ENCODE measurements around the gene ERBB2. TPM values are rescaled to one million over a fixed set of nuclear protein-coding genes. Genes with fewer than 3 reads are reported as not detected.

Gene ERBB2
- total and polyA plus RNA-seq, 8 donors, result 13.1 to 402 (median 56.5) TPM

DNA sequence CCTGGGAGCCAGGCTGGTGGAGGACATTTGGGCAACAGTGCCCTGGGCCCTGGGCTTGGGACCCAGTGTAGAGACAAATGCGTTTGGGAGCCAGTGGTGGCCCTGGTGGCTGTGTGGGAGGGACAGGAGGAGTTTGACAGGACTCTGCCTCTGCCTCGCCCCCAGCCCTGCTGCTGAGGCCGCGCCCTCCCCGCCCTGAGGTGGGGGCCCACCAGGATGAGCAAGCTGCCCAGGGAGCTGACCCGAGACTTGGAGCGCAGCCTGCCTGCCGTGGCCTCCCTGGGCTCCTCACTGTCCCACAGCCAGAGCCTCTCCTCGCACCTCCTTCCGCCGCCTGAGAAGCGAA, 46.6 kb upstream of the ERBB2 start:
- Histone ChIP-seq H3K4me1 (peaks cover 18 to 46% (median 26%) of the 10 kb centered on the region in 4 donors), H3K27me3 (no peaks in the 10 kb centered on the region), H3K9me3 (no peaks in the 10 kb centered on the region), H3K27ac (peak overlapping the region in 4 of 5 donors; percentile 5 to 52 (median 36)), H3K36me3 (peaks cover 3 to 48% (median 40%) of the 10 kb centered on the region in 4 donors), H3K4me3 (no peak overlapping the region)
- DNase-seq, result no peak
- 65 to 80% (median 75%) methylated on average over 8 to 12 of the region's 12 CpGs for WGBS, 5 donors
- TF ChIP-seq, protein P1, sequence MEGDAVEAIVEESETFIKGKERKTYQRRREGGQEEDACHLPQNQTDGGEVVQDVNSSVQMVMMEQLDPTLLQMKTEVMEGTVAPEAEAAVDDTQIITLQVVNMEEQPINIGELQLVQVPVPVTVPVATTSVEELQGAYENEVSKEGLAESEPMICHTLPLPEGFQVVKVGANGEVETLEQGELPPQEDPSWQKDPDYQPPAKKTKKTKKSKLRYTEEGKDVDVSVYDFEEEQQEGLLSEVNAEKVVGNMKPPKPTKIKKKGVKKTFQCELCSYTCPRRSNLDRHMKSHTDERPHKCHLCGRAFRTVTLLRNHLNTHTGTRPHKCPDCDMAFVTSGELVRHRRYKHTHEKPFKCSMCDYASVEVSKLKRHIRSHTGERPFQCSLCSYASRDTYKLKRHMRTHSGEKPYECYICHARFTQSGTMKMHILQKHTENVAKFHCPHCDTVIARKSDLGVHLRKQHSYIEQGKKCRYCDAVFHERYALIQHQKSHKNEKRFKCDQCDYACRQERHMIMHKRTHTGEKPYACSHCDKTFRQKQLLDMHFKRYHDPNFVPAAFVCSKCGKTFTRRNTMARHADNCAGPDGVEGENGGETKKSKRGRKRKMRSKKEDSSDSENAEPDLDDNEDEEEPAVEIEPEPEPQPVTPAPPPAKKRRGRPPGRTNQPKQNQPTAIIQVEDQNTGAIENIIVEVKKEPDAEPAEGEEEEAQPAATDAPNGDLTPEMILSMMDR (IDR thresholded peaks at IDR 0.05), result no peak
- TF ChIP-seq POLR2AphosphoS5 (IDR thresholded peaks at IDR 0.05), result no peak
- no peak for TF ChIP-seq POLR2A (IDR thresholded peaks at IDR 0.05)
- TF ChIP-seq EP300 (IDR thresholded peaks at IDR 0.05), result no peak
- intact Hi-C loops (cut with DNase I; ENCODE audit: low total_unique reads), result no loop called here

DNA sequence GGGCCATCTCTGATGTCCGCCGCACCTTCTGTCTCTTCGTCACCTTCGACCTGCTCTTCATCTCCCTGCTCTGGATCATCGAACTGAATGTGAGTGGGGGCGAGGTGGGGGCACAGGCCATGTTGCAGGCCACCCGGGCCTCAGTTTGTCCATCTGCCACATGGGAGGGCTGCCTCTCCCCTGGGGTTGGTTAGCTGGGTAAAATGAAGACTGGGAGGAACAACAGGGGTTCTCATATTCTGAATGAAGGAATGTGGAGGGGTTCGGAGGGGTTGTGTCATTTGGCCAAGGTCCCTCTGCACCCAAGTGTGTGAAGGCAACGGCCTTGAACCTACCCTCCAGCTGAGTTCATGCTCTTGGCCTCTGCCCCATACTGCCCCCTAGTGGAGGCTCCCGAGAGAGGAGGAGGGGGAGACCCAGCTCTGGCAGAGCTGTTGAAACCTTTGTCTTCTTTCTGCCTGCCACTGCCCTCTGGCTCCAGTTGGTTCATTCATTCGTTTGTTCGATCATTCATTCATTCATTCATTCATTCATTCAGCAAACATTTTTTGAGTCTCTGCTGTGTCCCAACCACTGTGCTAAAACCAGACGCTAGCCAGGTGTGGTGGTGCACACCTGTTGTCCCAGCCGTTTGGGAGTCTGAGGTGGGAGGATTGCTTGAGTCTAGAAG, 46.1 kb upstream of the ERBB2 start:
- intact Hi-C loops (cut with DNase I; ENCODE audit: low total_unique reads), result no loop called here
- 58 to 67% (median 65%) methylated on average over 14 of the region's 14 CpGs for WGBS, 5 donors
- no peaks in the 10 kb centered on the region for H3K27me3 ChIP-seq
- peaks cover 18 to 44% (median 28%) of the 10 kb centered on the region in 4 donors for H3K4me1 ChIP-seq
- H3K36me3 ChIP-seq, result peaks cover 5 to 53% (median 45%) of the 10 kb centered on the region in 4 donors
- DNase-seq, result peak; percentile 75 to 76
- peak overlapping the region in 3 of 5 donors; percentile 35 to 52 (median 36) for H3K27ac ChIP-seq
- TF ChIP-seq, protein P1 (IDR thresholded peaks at IDR 0.05), result peak in 4 of 7 experiments; percentile 42 to 82 (median 70)
- TF ChIP-seq POLR2A (IDR thresholded peaks at IDR 0.05), result no peak
- H3K4me3 ChIP-seq, result no peak overlapping the region
- no peaks in the 10 kb centered on the region for H3K9me3 ChIP-seq

DNA sequence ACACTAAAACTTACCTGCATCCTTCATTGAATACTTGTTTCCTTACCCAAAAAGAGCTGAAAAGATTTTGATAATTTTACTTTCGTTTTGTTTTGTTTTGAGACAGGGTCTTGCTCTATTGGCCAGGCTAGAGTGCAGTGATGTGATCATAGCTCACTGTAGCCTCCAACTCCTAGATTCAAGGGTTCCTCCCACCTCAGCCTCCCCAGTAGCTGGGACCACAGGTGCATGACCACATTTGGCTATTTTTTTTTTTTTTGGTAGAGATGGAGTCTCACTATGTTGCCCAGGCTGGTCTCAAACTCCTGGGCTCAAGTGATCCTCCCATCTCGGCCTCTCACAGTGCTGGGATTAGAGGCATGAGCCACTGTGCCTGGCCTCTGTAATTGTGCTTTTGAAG, 44.8 kb upstream of the ERBB2 start:
- Histone ChIP-seq H3K4me1 (peaks cover 18 to 48% (median 32%) of the 10 kb centered on the region in 4 donors), H3K27me3 (no peaks in the 10 kb centered on the region), H3K27ac (no peak overlapping the region), H3K36me3 (peaks cover 6 to 64% (median 57%) of the 10 kb centered on the region in 4 donors), H3K4me3 (no peak overlapping the region), H3K9me3 (no peaks in the 10 kb centered on the region)
- no peak for TF ChIP-seq EP300 (IDR thresholded peaks at IDR 0.05)
- TF ChIP-seq POLR2A (IDR thresholded peaks at IDR 0.05), result no peak
- TF ChIP-seq, protein P1 (IDR thresholded peaks at IDR 0.05), result no peak
- no peak for TF ChIP-seq POLR2AphosphoS5 (IDR thresholded peaks at IDR 0.05)
- 86 to 94% (median 93%) methylated on average over 2 of the region's 2 CpGs for WGBS, 5 donors
- no peak for DNase-seq
- intact Hi-C loops (cut with DNase I; ENCODE audit: low total_unique reads), result no loop called here

DNA sequence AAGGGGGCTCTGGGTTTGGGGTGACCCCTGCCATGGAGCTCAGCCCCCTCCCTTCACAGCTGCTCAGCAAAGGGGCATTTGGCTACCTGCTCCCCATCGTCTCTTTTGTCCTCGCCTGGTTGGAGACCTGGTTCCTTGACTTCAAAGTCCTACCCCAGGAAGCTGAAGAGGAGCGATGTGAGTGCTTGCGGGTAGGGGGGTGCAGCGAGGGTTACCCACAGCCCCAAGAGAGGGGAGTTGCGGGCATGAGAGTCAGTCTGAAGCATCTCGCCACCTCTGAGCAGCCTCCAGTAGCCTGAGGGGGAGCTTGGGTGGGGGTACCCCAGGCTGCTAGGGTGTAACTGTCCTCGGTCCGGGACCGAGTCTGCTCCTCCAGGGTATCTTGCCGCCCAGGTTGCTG, 41.5 kb upstream of the ERBB2 start:
- H3K36me3 ChIP-seq, result peaks cover 21 to 92% (median 83%) of the 10 kb centered on the region in 4 donors
- no peaks in the 10 kb centered on the region for H3K27me3 ChIP-seq
- H3K4me3 ChIP-seq, result no peak overlapping the region
- peaks cover 30 to 52% (median 43%) of the 10 kb centered on the region in 4 donors for H3K4me1 ChIP-seq
- intact Hi-C loops (cut with DNase I; ENCODE audit: low total_unique reads), result no loop called here
- TF ChIP-seq, protein P1 (IDR thresholded peaks at IDR 0.05), result no peak
- TF ChIP-seq POLR2A (IDR thresholded peaks at IDR 0.05) (no peak), EP300 (IDR thresholded peaks at IDR 0.05) (no peak), POLR2AphosphoS5 (IDR thresholded peaks at IDR 0.05) (no peak)
- 95 to 97% (median 96%) methylated on average over 7 to 11 of the region's 11 CpGs for WGBS, 5 donors
- DNase-seq, result no peak
- peak overlapping the region in 1 of 5 donors; percentile 14 for H3K27ac ChIP-seq
- no peaks in the 10 kb centered on the region for H3K9me3 ChIP-seq
